Measurements from ENCODE around the gene GSN. TPM values are rescaled to one million over a fixed set of nuclear protein-coding genes. Genes with fewer than 3 reads are reported as not detected.
A peak's percentile ranks its signal among the peaks of the same experiment; 100 is the strongest.

Gene GSN
- total and polyA plus RNA-seq, 2 of the 13 experiments (the other 11 are each of a cell fraction or from before 2014, with no cell fraction given), result 294 to 307 TPM

- TF ChIP-seq TRAFD1 (CRISPR knock-in tag; IDR thresholded peaks at IDR 0.05; ENCODE audit: borderline replicate concordance), result no peak
- 0 out of 2 replicates have a peak, but pooled peaks have one; percentile 26 for TF ChIP-seq ZSCAN12 (CRISPR knock-in tag; IDR thresholded peaks at IDR 0.05)
- TF ChIP-seq KDM4B (CRISPR knock-in tag; IDR thresholded peaks at IDR 0.05), result 0 out of 2 replicates have a peak, but pooled peaks have one; percentile 32
- no peak for TF ChIP-seq FOSL1 (CRISPR knock-in tag; IDR thresholded peaks at IDR 0.05; ENCODE audit: borderline replicate concordance)
- TF ChIP-seq HNRNPLL (IDR thresholded peaks at IDR 0.05; ENCODE audit: low read depth, low read length, poor library complexity, severe bottlenecking), result no peak
- 0 out of 2 replicates have a peak, but pooled peaks have one; percentile 29 for TF ChIP-seq HMGXB3 (CRISPR knock-in tag; IDR thresholded peaks at IDR 0.05; ENCODE audit: borderline replicate concordance)
- TF ChIP-seq NCOA1 (CRISPR knock-in tag; IDR thresholded peaks at IDR 0.05), result 0 out of 2 replicates have a peak, but pooled peaks have one; percentile 11
- TF ChIP-seq ZNF264 (CRISPR knock-in tag; IDR thresholded peaks at IDR 0.05), result peak; percentile 37; the same call in 1 of the 2 replicates
Observed at GRCh38 chr9:121298689-121299466, 30.9 kb downstream of the GSN start (continued).

All from HepG2 (cell line).